K562 treated with DMSO at 1 percent for 12 hours (cell line): Measurements from ENCODE around the gene GINS2. TPM values are rescaled to one million over a fixed set of nuclear protein-coding genes. Genes with fewer than 3 reads are reported as not detected.

ENCODE experiments used
- total RNA-seq: library from RNA; unstranded; fragments of 300-600 nt; gene quantifications from 2 replicates; pipeline ENCODE4 v1.2.3, GENCODE V29; 2022; ENCODE audit not compliant: insufficient read depth

GINS2 gene
- total RNA-seq, result 20.8 and 21.6 TPM in 2 replicates

GRCh38 chr16:85688586-85689284 lies at the start of gene GINS2:
GINS2 (minus strand) TSS chr16:85688954; CDS start chr16:85688898, 56 bp downstream.

Other genes with a start within 250 kb of the GINS2 start
- 22.7 and 101 TPM in 2 replicates for gene GSE1, start 75.6 kb downstream of the GINS2 start, total RNA-seq
- not detected in 2 replicates for gene C16orf74, start 62.1 kb upstream of the GINS2 start, total RNA-seq
- 37.9 and 39.0 TPM in 2 replicates for gene EMC8, start 110.6 kb upstream of the GINS2 start, total RNA-seq
- gene COX4I1, start 110.7 kb upstream of the GINS2 start, total RNA-seq, result 1,439 and 2,182 TPM in 2 replicates
- not detected in 2 replicates for gene IRF8, start 210.2 kb upstream of the GINS2 start, total RNA-seq